CD8-positive, alpha-beta memory T cell (primary cell): ENCODE data around the gene LASP1NB.
A peak's percentile ranks its signal among the peaks of the same experiment; 100 is the strongest.

Experiments
- CTCF ChIA-PET: fragments of 350-600 bp; sonication (Branson Sonifier 250); formaldehyde crosslinking; loops from one replicate; lab custom pipeline; 2021; ENCODE audit warnings: antibody characterized with exemption; lab: Charles Lee
- POLR2A ChIA-PET: fragments of 350-600 bp; sonication (Branson Sonifier 250); formaldehyde crosslinking; loops from one replicate; lab custom pipeline; 2021; ENCODE audit warnings: antibody characterized with exemption; lab: Charles Lee
- DNase-seq, 5 donors: peaks; one replicate each; pipeline versions ENCODE4 v3.0.0 to v3.0.0-alpha.2; 2020 to 2022; ENCODE audit warnings: mixed read lengths in 1 of 5
- H3K27ac ChIP-seq: one replicate; pipeline ENCODE4 v1.7.0; 2013; ENCODE audit warnings: low read depth, mild to moderate bottlenecking, low read length, moderate library complexity
- H3K27me3 ChIP-seq: 2 replicates; pipeline ENCODE4 v1.7.0; 2013; ENCODE audit warnings: low read length, mild to moderate bottlenecking; ENCODE audit not compliant: insufficient read depth, poor library complexity, severe bottlenecking
- H3K36me3 ChIP-seq: 2 replicates; pipeline ENCODE4 v1.7.0; 2013; ENCODE audit warnings: mild to moderate bottlenecking, low read length, moderate library complexity; ENCODE audit not compliant: insufficient read depth
- H3K4me1 ChIP-seq: 2 replicates; pipeline ENCODE4 v1.7.0; 2013; ENCODE audit warnings: mild to moderate bottlenecking, low read length, moderate library complexity; ENCODE audit not compliant: insufficient read depth
- H3K4me3 ChIP-seq: 2 replicates; pipeline ENCODE4 v1.7.0; 2013; ENCODE audit warnings: mild to moderate bottlenecking, low read length
- H3K9me3 ChIP-seq: 2 replicates; pipeline ENCODE4 v1.7.0; 2013; ENCODE audit warnings: mild to moderate bottlenecking, low read length
- H3K27ac Mint-ChIP-seq, 8 donors: one replicate each; pipeline ENCODE4 v1.8.0; 2020 to 2021; ENCODE audit warnings: mixed read lengths in 8 of 8, mild to moderate bottlenecking in 6 of 8, inconsistent platforms in 3 of 8, moderate library complexity in 3 of 8
- H3K27me3 Mint-ChIP-seq, 2 donors: one replicate each; pipeline ENCODE4 v1.8.0; 2020 to 2021; ENCODE audit warnings: mixed read lengths in 2 of 2, mild to moderate bottlenecking in 1 of 2, moderate library complexity in 1 of 2
- H3K36me3 Mint-ChIP-seq, 3 donors: one replicate each; pipeline ENCODE4 v1.8.0; 2020 to 2021; ENCODE audit warnings: mixed read lengths in 3 of 3, inconsistent platforms in 1 of 3, mild to moderate bottlenecking in 1 of 3
- H3K4me1 Mint-ChIP-seq, 3 donors: one replicate each; pipeline ENCODE4 v1.8.0; 2020 to 2021; ENCODE audit warnings: mixed read lengths in 3 of 3, inconsistent platforms in 1 of 3, mild to moderate bottlenecking in 1 of 3
- H3K4me3 Mint-ChIP-seq, 7 donors: one replicate each; pipeline ENCODE4 v1.8.0; 2020 to 2021; ENCODE audit warnings: mixed read lengths in 7 of 7, mild to moderate bottlenecking in 6 of 7, moderate library complexity in 4 of 7, inconsistent platforms in 2 of 7
- H3K9me3 Mint-ChIP-seq, 5 donors: one replicate each; pipeline ENCODE4 v1.8.0; 2020 to 2022; ENCODE audit warnings: mixed read lengths in 5 of 5, mild to moderate bottlenecking in 3 of 5, moderate library complexity in 2 of 5, inconsistent platforms in 1 of 5

Gene LASP1NB

DNA sequence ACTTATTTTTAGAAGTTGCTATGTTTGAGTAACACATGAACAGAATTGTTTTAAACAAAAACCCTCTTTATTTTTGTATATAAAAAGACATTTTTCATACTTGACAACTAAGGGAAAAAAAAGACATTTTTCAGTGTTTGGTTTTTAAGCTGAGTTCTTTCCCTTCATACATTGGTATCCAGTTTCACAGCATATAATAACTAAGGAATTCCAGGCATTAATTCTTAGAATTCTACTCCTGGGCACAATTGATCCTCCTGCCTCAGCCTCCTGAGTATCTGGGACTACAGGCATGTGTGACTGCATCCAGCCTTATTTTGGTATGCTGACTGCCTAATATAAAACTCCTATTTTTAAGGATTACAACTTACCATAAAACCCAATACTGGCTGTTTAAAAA is 33.3 kb downstream of the LASP1NB start:
- H3K36me3 Mint-ChIP-seq: no peaks in the 10 kb centered on the region
- no peak for DNase-seq
- ChIA-PET CTCF (interaction anchor here (1.0 to 1.6 kb wide), 2 partner anchors 9 to 216 kb away, joined by 3 to 4 read pairs; partner anchors contain the start of gene FBXO47), POLR2A (interaction anchor here (0.5 to 0.7 kb wide), 3 partner anchors 57 to 1600 kb away, joined by 3 to 6 read pairs (median 3); no protein-coding TSS in a partner anchor)
- H3K27ac Mint-ChIP-seq: no peak overlapping the region
- peaks cover 15 to 39% (median 20%) of the 10 kb centered on the region in 3 donors for H3K4me1 Mint-ChIP-seq
- Histone ChIP-seq H3K27ac (no peak overlapping the region), H3K4me1 (peaks cover 22% of the 10 kb centered on the region), H3K27me3 (no peaks in the 10 kb centered on the region), H3K9me3 (no peaks in the 10 kb centered on the region), H3K36me3 (no peaks in the 10 kb centered on the region), H3K4me3 (no peak overlapping the region)
- peak overlapping the region in 1 of 7 donors; percentile 23 for H3K4me3 Mint-ChIP-seq
- no peaks in the 10 kb centered on the region for H3K27me3 Mint-ChIP-seq
- no peaks in the 10 kb centered on the region for H3K9me3 Mint-ChIP-seq

- Mint-ChIP-seq H3K4me1 (peaks cover 15 to 39% (median 20%) of the 10 kb centered on the region in 3 donors), H3K9me3 (no peaks in the 10 kb centered on the region)
- POLR2A ChIA-PET: interaction anchor here (0.6 kb wide), 1 partner anchor 19 kb away, joined by 6 read pairs; no protein-coding TSS in a partner anchor
Measured at GRCh38 chr17:38959508-38959907, 34.1 kb downstream of the LASP1NB start.

GRCh38 chr17:38960402-38960801 is 35.0 kb downstream of the LASP1NB start:
- Histone ChIP-seq H3K36me3 (no peaks in the 10 kb centered on the region), H3K9me3 (no peaks in the 10 kb centered on the region), H3K4me3 (no peak overlapping the region), H3K27me3 (no peaks in the 10 kb centered on the region), H3K4me1 (peaks cover 22% of the 10 kb centered on the region), H3K27ac (no peak overlapping the region)
- Mint-ChIP-seq H3K36me3 (no peaks in the 10 kb centered on the region), H3K27me3 (no peaks in the 10 kb centered on the region), H3K4me1 (peaks cover 15 to 39% (median 20%) of the 10 kb centered on the region in 3 donors), H3K9me3 (no peaks in the 10 kb centered on the region), H3K4me3 (peak overlapping the region in 6 of 7 donors; percentile 48 to 85 (median 59)), H3K27ac (peak overlapping the region in 4 of 8 donors; percentile 39 to 77 (median 76))
- ChIA-PET POLR2A (interaction anchor here (0.6 to 0.7 kb wide), 6 partner anchors 16 to 192 kb away, joined by 3 to 8 read pairs (median 6); partner anchors contain the start of gene LASP1), CTCF (interaction anchor here (0.8 to 1.9 kb wide), 3 partner anchors 56 to 93 kb away, joined by 3 to 8 read pairs (median 3); partner anchors contain the start of gene LASP1)
- DNase-seq: peak in 2 of 5 donors; percentile 9 to 40

More at GRCh38 chr17:38959508-38959907, 34.1 kb downstream of the LASP1NB start:
- Histone ChIP-seq H3K4me1 (peaks cover 22% of the 10 kb centered on the region), H3K36me3 (no peaks in the 10 kb centered on the region), H3K27me3 (no peaks in the 10 kb centered on the region), H3K4me3 (no peak overlapping the region), H3K9me3 (no peaks in the 10 kb centered on the region), H3K27ac (no peak overlapping the region)
- Mint-ChIP-seq H3K36me3 (no peaks in the 10 kb centered on the region), H3K27me3 (no peaks in the 10 kb centered on the region), H3K4me3 (no peak overlapping the region), H3K27ac (no peak overlapping the region)
- DNase-seq: no peak
- CTCF ChIA-PET: interaction anchor here (1.0 to 1.9 kb wide), 3 partner anchors 55 to 105 kb away, joined by 3 to 8 read pairs (median 3); partner anchors contain the start of genes LASP1 and RPL23

DNA sequence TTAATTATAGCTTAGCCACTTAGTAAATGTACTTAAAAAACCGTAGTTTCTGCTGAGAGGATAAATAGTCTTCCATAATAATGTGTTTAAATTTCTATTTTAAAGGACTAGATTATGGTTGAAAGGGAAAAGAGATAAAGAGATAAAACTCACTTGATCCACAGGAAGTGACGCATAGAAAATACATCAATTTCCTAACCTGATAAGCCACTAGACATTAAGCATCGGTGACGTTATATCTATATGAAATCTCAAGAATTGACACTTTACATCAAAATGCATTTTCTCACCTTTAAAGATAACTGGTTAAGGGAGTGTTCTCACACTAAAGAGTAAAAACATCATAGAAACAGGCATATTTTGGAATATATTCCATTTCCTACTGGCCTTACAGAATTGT is 36.0 kb downstream of the LASP1NB start:
- CTCF ChIA-PET: interaction anchor here (1.9 kb wide), 1 partner anchor 92 kb away, joined by 8 read pairs; the partner anchor contains the start of gene LASP1
- POLR2A ChIA-PET: no interaction called here
- no peaks in the 10 kb centered on the region for H3K9me3 ChIP-seq
- H3K27ac ChIP-seq: no peak overlapping the region
- no peak overlapping the region for H3K4me3 ChIP-seq
- H3K27me3 Mint-ChIP-seq: no peaks in the 10 kb centered on the region
- no peaks in the 10 kb centered on the region for H3K9me3 Mint-ChIP-seq
- peaks cover 15 to 39% (median 20%) of the 10 kb centered on the region in 3 donors for H3K4me1 Mint-ChIP-seq
- no peaks in the 10 kb centered on the region for H3K36me3 ChIP-seq
- H3K27ac Mint-ChIP-seq: peak overlapping the region in 6 of 8 donors; percentile 24 to 72 (median 60)
- peak overlapping the region in 5 of 7 donors; percentile 4 to 44 (median 13) for H3K4me3 Mint-ChIP-seq
- no peak for DNase-seq
- no peaks in the 10 kb centered on the region for H3K27me3 ChIP-seq
- no peaks in the 10 kb centered on the region for H3K36me3 Mint-ChIP-seq
- H3K4me1 ChIP-seq: peaks cover 22% of the 10 kb centered on the region

DNA sequence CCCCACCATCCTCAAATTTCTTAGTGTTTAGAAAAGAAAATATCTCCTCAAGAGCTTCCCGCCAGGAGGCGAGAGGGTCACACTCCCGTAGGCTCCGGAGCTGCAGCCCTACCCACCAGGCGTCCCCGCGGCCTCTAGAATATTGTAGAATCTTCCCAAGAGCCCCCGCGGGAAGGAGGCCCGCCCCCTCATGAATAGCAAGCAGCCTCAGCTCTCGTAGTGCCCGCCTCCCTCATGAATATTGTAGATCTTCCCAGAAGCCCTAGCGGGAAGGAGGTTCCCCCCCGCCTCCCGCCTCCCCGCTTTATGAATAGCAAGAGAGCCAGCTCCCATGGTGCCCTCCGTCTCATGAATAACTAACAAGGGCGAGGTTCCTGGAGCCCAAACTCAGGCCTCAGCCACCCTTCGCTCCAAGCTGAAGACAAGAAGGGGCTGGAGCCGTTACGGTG is 41.9 kb downstream of the LASP1NB start, which contains the start of gene FBXO47:
FBXO47 (minus strand) TSS at position 114 of the 449 bp plus-strand sequence. CDS start 4,378 bp downstream, outside the sequence.
- H3K9me3 Mint-ChIP-seq: no peaks in the 10 kb centered on the region
- POLR2A ChIA-PET: interaction anchor here (1.1 to 1.8 kb wide), 3 partner anchors 98 to 186 kb away, joined by 3 to 6 read pairs (median 4); partner anchors contain the start of genes LASP1 and RPL23
- H3K27ac ChIP-seq: no peak within 1 kb of the TSS

DNA sequence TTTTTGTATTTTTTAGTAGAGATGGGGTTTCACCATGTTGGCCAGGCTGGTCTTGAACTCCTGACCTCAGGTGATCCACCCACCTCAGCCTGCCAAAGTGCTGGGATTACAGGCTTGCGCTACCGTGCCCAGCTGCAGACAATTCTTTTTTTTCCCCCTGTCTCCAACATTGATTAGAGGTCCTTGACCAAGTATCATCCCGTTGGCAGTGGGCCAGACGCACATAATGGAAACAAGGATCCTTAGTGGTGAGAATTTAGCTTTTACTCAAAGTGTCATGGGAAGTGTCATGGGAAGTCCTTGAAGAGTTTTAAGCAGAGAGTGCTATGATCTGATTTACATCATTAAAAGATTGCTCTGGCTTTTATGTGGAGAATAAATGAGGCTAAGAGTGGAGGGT is 43.9 kb downstream of the LASP1NB start:
- H3K27me3 Mint-ChIP-seq: peaks cover 0 to 2% of the 10 kb centered on the region in 2 donors
- H3K4me1 ChIP-seq: peaks cover 6% of the 10 kb centered on the region
- H3K9me3 Mint-ChIP-seq: no peaks in the 10 kb centered on the region
- CTCF ChIA-PET: no interaction called here
- no peak overlapping the region for H3K4me3 ChIP-seq
- POLR2A ChIA-PET: no interaction called here
- DNase-seq: no peak
- no peaks in the 10 kb centered on the region for H3K9me3 ChIP-seq
- peak overlapping the region in 2 of 8 donors; percentile 4 to 48 for H3K27ac Mint-ChIP-seq
- H3K27me3 ChIP-seq: no peaks in the 10 kb centered on the region
- H3K36me3 Mint-ChIP-seq: no peaks in the 10 kb centered on the region
- H3K36me3 ChIP-seq: no peaks in the 10 kb centered on the region
- peaks cover 6 to 16% (median 7%) of the 10 kb centered on the region in 3 donors for H3K4me1 Mint-ChIP-seq
- H3K4me3 Mint-ChIP-seq: no peak overlapping the region
- no peak overlapping the region for H3K27ac ChIP-seq

More for the DNA sequence above, 41.9 kb downstream of the LASP1NB start, which contains the start of gene FBXO47:
- Mint-ChIP-seq H3K27ac (peak within 1 kb of the TSS in 7 of 8 donors; percentile 74 to 95 (median 86)), H3K27me3 (peaks cover 0 to 2% of the 10 kb centered on the region in 2 donors), H3K4me1 (peaks cover 6 to 16% (median 7%) of the 10 kb centered on the region in 3 donors), H3K4me3 (peak within 1 kb of the TSS; percentile 51 to 87 (median 81)), H3K36me3 (no peaks in the 10 kb centered on the region)
- peak; percentile 68 to 88 (median 79) for DNase-seq
- no peaks in the 10 kb centered on the region for H3K27me3 ChIP-seq
- peaks cover 6% of the 10 kb centered on the region for H3K4me1 ChIP-seq
- H3K4me3 ChIP-seq: no peak within 1 kb of the TSS
- CTCF ChIA-PET: interaction anchor here (0.8 to 1.8 kb wide), 8 partner anchors 9 to 208 kb away, joined by 3 to 14 read pairs (median 5); partner anchors contain the start of gene LASP1NB
- no peaks in the 10 kb centered on the region for H3K9me3 ChIP-seq
- H3K36me3 ChIP-seq: no peaks in the 10 kb centered on the region

GRCh38 chr17:38970128-38970527 is 44.7 kb downstream of the LASP1NB start:
- Mint-ChIP-seq H3K9me3 (no peaks in the 10 kb centered on the region), H3K4me3 (no peak overlapping the region), H3K36me3 (no peaks in the 10 kb centered on the region), H3K27me3 (peaks cover 0 to 2% of the 10 kb centered on the region in 2 donors), H3K4me1 (peaks cover 6 to 16% (median 7%) of the 10 kb centered on the region in 3 donors), H3K27ac (no peak overlapping the region)
- POLR2A ChIA-PET: no interaction called here
- H3K27me3 ChIP-seq: no peaks in the 10 kb centered on the region
- DNase-seq: no peak
- H3K36me3 ChIP-seq: no peaks in the 10 kb centered on the region
- H3K4me1 ChIP-seq: peaks cover 6% of the 10 kb centered on the region
- CTCF ChIA-PET: interaction anchor here (1.4 kb wide), 1 partner anchor 242 kb away, joined by 3 read pairs; no protein-coding TSS in a partner anchor
- no peaks in the 10 kb centered on the region for H3K9me3 ChIP-seq
- no peak overlapping the region for H3K4me3 ChIP-seq
- H3K27ac ChIP-seq: no peak overlapping the region
